Vagina (tissue), 2 donors: Measurements from ENCODE around the gene ADGRG3. TPM values are rescaled to one million over a fixed set of nuclear protein-coding genes. Genes with fewer than 3 reads are reported as not detected.

Experiments
- DNase-seq, 2 donors: peaks; one replicate each; pipeline ENCODE4 v3.0.0-alpha.2; 2017; ENCODE audit errors: extremely low spot score in 2 of 2
- H3K27ac ChIP-seq: fragments of 200-600 bp; sonication (generic); one replicate; pipeline ENCODE4 v1.5.1; 2019
- H3K27me3 ChIP-seq: fragments of 200-600 bp; sonication (generic); one replicate; pipeline ENCODE4 v1.5.1; 2019
- H3K36me3 ChIP-seq, 2 donors: fragments of 200-600 bp; sonication (generic); one replicate each; pipeline ENCODE4 v1.5.1; 2017 to 2019
- H3K4me1 ChIP-seq: fragments of 200-600 bp; sonication (generic); one replicate; pipeline ENCODE4 v1.5.1; 2019
- H3K4me3 ChIP-seq, 2 donors: fragments of 200-600 bp; sonication (generic); 1 replicate in 1 of 2; 2 replicates in 1 of 2; pipeline ENCODE4 v1.5.1; 2016 to 2019
- H3K9me3 ChIP-seq: fragments of 200-600 bp; sonication (generic); one replicate; pipeline ENCODE4 v1.5.1; 2019
- POLR2A ChIP-seq, 2 donors: fragments of 450-650 bp; IDR thresholded peaks; one replicate each; pipeline ENCODE4 v1.6.1; 2017; ENCODE audit warnings: antibody characterized with exemption in 2 of 2, mild to moderate bottlenecking in 2 of 2, moderate library complexity in 2 of 2
- POLR2AphosphoS5 ChIP-seq, 2 donors: sonication (generic); formaldehyde crosslinking; IDR thresholded peaks; one replicate each; pipeline ENCODE4 v1.9.0; 2017; ENCODE audit warnings: antibody characterized with exemption in 2 of 2, mild to moderate bottlenecking in 2 of 2, low read depth in 1 of 2; ENCODE audit not compliant: insufficient read depth in 1 of 2
- intact Hi-C: fragments of 100-400 bp; cut with DNase I; formaldehyde crosslinking; loops from one replicate; pipeline ENCODE4 v1.15.1; 2023
- total RNA-seq: library from RNA; depleted of rRNA; stranded (reverse); fragments of >200 nt; gene quantifications from one replicate; pipeline ENCODE4 v1.2.3, GENCODE V29; 2016
- TF ChIP-seq, protein P1 (sequence below), 3 experiments: fragments of 450-650 bp in 2 of 3; fragments of 200-600 bp in 1 of 3; sonication (generic) in 1 of 3; IDR thresholded peaks; one replicate each; pipeline ENCODE4 v1.5.1; 2017 to 2019; ENCODE audit warnings: antibody characterized with exemption in 3 of 3, mild to moderate bottlenecking in 2 of 3, moderate library complexity in 2 of 3

ADGRG3 gene
- total RNA-seq, 1 donor from 2014 or later: 10.3 TPM

DNA sequence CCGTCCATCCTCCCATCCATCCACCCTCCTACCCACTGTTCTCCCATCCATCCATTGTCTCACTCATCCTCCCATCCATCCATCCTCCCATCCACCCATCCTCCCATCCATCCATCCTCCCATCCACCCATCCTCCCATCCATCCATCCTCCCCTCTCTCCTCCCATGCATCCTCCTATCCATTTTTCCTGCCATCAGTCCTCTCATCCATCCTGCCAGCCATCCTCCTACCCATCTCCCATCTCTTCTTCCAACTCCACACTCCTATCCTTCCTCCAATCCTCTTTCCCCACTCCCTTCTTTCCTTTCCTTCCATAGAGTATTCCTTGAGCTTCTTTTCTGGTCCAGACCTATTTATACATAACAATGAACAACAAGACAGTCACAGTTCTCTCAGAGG, 38.6 kb downstream of the ADGRG3 start:
- Histone ChIP-seq H3K4me1 (no peaks in the 10 kb centered on the region), H3K27ac (no peak overlapping the region), H3K36me3 (no peaks in the 10 kb centered on the region), H3K27me3 (no peaks in the 10 kb centered on the region), H3K9me3 (no peaks in the 10 kb centered on the region), H3K4me3 (no peak overlapping the region)
- TF ChIP-seq POLR2AphosphoS5 (IDR thresholded peaks at IDR 0.05; ENCODE audit: insufficient read depth in 1 of 2, low read depth in 1 of 2) (no peak), POLR2A (IDR thresholded peaks at IDR 0.05) (no peak)
- TF ChIP-seq, protein P1, sequence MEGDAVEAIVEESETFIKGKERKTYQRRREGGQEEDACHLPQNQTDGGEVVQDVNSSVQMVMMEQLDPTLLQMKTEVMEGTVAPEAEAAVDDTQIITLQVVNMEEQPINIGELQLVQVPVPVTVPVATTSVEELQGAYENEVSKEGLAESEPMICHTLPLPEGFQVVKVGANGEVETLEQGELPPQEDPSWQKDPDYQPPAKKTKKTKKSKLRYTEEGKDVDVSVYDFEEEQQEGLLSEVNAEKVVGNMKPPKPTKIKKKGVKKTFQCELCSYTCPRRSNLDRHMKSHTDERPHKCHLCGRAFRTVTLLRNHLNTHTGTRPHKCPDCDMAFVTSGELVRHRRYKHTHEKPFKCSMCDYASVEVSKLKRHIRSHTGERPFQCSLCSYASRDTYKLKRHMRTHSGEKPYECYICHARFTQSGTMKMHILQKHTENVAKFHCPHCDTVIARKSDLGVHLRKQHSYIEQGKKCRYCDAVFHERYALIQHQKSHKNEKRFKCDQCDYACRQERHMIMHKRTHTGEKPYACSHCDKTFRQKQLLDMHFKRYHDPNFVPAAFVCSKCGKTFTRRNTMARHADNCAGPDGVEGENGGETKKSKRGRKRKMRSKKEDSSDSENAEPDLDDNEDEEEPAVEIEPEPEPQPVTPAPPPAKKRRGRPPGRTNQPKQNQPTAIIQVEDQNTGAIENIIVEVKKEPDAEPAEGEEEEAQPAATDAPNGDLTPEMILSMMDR (IDR thresholded peaks at IDR 0.05): no peak
- DNase-seq: no peak
- intact Hi-C loops: no loop called here

DNA sequence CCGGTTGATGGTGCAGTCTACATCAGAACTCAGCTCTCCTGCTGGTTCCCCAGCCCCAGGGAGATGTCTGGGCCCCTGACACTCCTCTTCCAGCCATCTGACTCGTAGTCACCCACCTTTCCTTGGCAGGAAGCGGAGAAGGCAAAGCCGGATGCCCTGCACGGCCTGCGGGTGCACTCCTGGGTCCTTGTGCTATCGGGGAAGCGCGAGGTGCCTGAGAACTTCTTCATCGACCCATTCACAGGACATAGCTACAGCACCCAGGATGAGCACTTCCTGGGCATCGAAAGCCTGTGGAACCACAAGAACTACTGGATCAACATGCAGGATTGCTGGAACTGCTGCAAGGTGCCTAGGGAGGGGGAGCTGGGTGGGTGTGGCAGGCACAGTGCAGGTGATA, 39.2 kb downstream of the ADGRG3 start:
- no peak for TF ChIP-seq POLR2A (IDR thresholded peaks at IDR 0.05)
- TF ChIP-seq POLR2AphosphoS5 (IDR thresholded peaks at IDR 0.05; ENCODE audit: insufficient read depth in 1 of 2, low read depth in 1 of 2): no peak
- TF ChIP-seq, protein P1 (IDR thresholded peaks at IDR 0.05): no peak

DNA sequence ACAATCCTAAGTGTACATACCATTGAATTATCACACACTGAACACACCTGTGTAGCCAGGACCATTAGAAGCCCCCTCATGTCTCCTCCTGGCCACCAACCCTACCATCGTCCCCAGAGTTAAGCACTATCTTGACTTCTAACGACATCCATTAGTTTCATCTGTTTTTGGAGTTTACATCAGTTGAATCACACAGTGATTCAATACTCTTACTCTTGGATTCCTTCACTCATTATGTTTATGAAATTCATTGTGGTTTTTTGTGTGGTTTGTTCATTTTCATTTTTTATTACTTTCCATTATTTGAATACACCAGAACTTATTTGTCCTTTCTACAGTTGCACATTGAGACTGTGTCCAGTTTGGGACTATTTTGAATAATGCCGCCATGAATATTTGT, 40.1 kb downstream of the ADGRG3 start:
- H3K27ac ChIP-seq: no peak overlapping the region
- H3K4me3 ChIP-seq: no peak overlapping the region
- TF ChIP-seq, protein P1 (IDR thresholded peaks at IDR 0.05): no peak
- TF ChIP-seq POLR2AphosphoS5 (IDR thresholded peaks at IDR 0.05; ENCODE audit: insufficient read depth in 1 of 2, low read depth in 1 of 2) (no peak), POLR2A (IDR thresholded peaks at IDR 0.05) (no peak)
- H3K27me3 ChIP-seq: no peaks in the 10 kb centered on the region
- no peak for DNase-seq
- H3K4me1 ChIP-seq: no peaks in the 10 kb centered on the region
- no peaks in the 10 kb centered on the region for H3K36me3 ChIP-seq
- intact Hi-C loops: no loop called here
- H3K9me3 ChIP-seq: no peaks in the 10 kb centered on the region

More for the DNA sequence above, 39.2 kb downstream of the ADGRG3 start:
- H3K4me1 ChIP-seq: no peaks in the 10 kb centered on the region
- intact Hi-C loops: no loop called here
- H3K36me3 ChIP-seq: no peaks in the 10 kb centered on the region
- H3K27me3 ChIP-seq: no peaks in the 10 kb centered on the region
- no peak for DNase-seq
- no peak overlapping the region for H3K27ac ChIP-seq
- H3K9me3 ChIP-seq: no peaks in the 10 kb centered on the region
- H3K4me3 ChIP-seq: no peak overlapping the region

DNA sequence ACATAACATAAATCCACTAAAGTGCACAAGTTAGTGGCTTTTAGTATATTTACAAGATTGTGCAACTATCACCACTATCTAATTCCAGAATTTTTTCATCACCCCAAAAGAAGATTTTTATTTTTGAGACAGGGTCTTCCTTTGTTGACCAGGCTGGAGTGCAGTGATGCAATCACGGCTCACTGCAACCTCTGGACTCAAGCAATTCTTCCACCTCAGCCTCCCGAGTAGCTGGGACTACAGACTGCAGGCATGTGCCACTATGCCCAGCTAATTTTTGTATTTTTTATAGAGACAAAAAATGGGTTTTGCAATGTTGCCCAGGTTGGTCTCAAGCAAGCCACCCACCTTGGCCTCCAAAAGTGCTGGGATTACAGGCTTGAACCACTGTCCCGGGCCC, 41.6 kb downstream of the ADGRG3 start:
- TF ChIP-seq POLR2AphosphoS5 (IDR thresholded peaks at IDR 0.05; ENCODE audit: insufficient read depth in 1 of 2, low read depth in 1 of 2): no peak
- TF ChIP-seq POLR2A (IDR thresholded peaks at IDR 0.05): no peak
- H3K4me3 ChIP-seq: no peak overlapping the region
- H3K27me3 ChIP-seq: no peaks in the 10 kb centered on the region
- H3K27ac ChIP-seq: no peak overlapping the region
- H3K36me3 ChIP-seq: no peaks in the 10 kb centered on the region
- intact Hi-C loops: no loop called here
- H3K9me3 ChIP-seq: no peaks in the 10 kb centered on the region
- H3K4me1 ChIP-seq: no peaks in the 10 kb centered on the region
- no peak for DNase-seq

DNA sequence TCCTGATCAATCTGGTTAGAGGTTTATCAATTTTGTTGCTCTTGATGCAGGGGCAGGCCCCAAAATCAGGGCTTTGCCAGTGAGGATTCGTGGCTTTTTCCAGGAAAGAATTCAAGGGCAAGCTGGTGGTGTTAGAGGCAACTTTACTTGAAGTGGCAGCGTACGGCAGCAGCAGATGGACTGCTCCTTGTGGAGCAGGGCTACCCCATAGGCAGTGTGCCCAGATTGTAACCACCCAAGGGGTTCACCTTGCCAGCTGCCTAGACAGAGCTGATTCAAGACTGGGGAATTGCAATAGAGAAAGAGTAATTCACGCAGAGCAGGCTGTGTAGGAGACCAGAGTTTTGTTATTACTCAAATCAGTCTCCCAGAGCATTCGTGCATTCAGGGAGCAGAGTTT, 43.2 kb downstream of the ADGRG3 start:
- no peak for DNase-seq
- no peak overlapping the region for H3K27ac ChIP-seq
- intact Hi-C loops: no loop called here
- H3K27me3 ChIP-seq: no peaks in the 10 kb centered on the region
- H3K4me1 ChIP-seq: no peaks in the 10 kb centered on the region
- no peak overlapping the region for H3K4me3 ChIP-seq
- H3K36me3 ChIP-seq: no peaks in the 10 kb centered on the region
- TF ChIP-seq POLR2AphosphoS5 (IDR thresholded peaks at IDR 0.05; ENCODE audit: insufficient read depth in 1 of 2, low read depth in 1 of 2) (no peak), POLR2A (IDR thresholded peaks at IDR 0.05) (no peak)
- TF ChIP-seq, protein P1 (IDR thresholded peaks at IDR 0.05): no peak
- H3K9me3 ChIP-seq: no peaks in the 10 kb centered on the region
